GM19324 (cell line): ENCODE data around the gene CCDC102A.
"Not testable (repeated sequence)": the region's sequence is repeated elsewhere in the genome, so short reads cannot be mapped to it uniquely, and the experiment has no call there.

Source experiments
- ATAC-seq: cut with Tn5 transposase; IDR thresholded peaks from one replicate; pipeline ENCODE4 v1.9.1; 2021; ENCODE audit warnings: mild to moderate bottlenecking, moderate library complexity; ENCODE audit not compliant: unreplicated experiment, low FRiP score

Gene CCDC102A

GRCh38 chr16:57504491-57504890 lies 31.9 kb downstream of the CCDC102A start:
- no peak for ATAC-seq

- no peak for ATAC-seq
Measured at GRCh38 chr16:57504001-57504400, 32.4 kb downstream of the CCDC102A start.

GRCh38 chr16:57503366-57503765 lies 33.0 kb downstream of the CCDC102A start:
- ATAC-seq, result no peak

- ATAC-seq, result no peak
Measured at GRCh38 chr16:57502048-57502775, 34.2 kb downstream of the CCDC102A start.

- no peak for ATAC-seq
Measured at GRCh38 chr16:57501492-57501891, 34.9 kb downstream of the CCDC102A start.

- no peak for ATAC-seq
Measured at GRCh38 chr16:57500578-57501111, 35.7 kb downstream of the CCDC102A start.

- ATAC-seq, result not testable (repeated sequence)
Measured at GRCh38 chr16:57499941-57500340, 36.4 kb downstream of the CCDC102A start.

- ATAC-seq, result no peak
Measured at GRCh38 chr16:57498031-57498430, 38.3 kb downstream of the CCDC102A start.

- no peak for ATAC-seq
Measured at GRCh38 chr16:57497121-57497520, 39.2 kb downstream of the CCDC102A start.

- ATAC-seq, result no peak
Measured at GRCh38 chr16:57493767-57494166, 42.6 kb downstream of the CCDC102A start.

- ATAC-seq, result no peak
Measured at GRCh38 chr16:57489229-57489628, 47.1 kb downstream of the CCDC102A start.

- no peak for ATAC-seq
Measured at GRCh38 chr16:57486858-57487834, 49.2 kb downstream of the CCDC102A start.

- peak; percentile 70 for ATAC-seq
Measured at GRCh38 chr16:57485916-57486857, 50.2 kb downstream of the CCDC102A start, which contains the start of gene DOK4. Gene DOK4 (minus strand): TSS chr16:57486493. CDS start chr16:57479507, 6,986 bp downstream.

GRCh38 chr16:57485091-57485915 lies 51.1 kb downstream of the CCDC102A start:
- no peak for ATAC-seq

GRCh38 chr16:57484515-57485005 lies 51.8 kb downstream of the CCDC102A start:
- ATAC-seq, result no peak

GRCh38 chr16:57483725-57484514 lies 52.5 kb downstream of the CCDC102A start:
- no peak for ATAC-seq

- ATAC-seq, result no peak
Measured at GRCh38 chr16:57482845-57483545, 53.4 kb downstream of the CCDC102A start.

GRCh38 chr16:57481421-57481820 lies 55.0 kb downstream of the CCDC102A start:
- no peak for ATAC-seq
